ENCODE data around the gene LRRTM1. TPM values are rescaled to one million over a fixed set of nuclear protein-coding genes. Genes with fewer than 3 reads are reported as not detected.

LRRTM1 gene
- total and polyA plus RNA-seq, 2 of the 8 experiments (the other 6 are each of a cell fraction or from before 2014, with no cell fraction given), result 1.4 to 2.3 TPM

- no peaks in the 10 kb centered on the region for H4K20me1 ChIP-seq (replicated peaks in 1 of 2; ENCODE audit: control insufficient read depth in 1 of 2, insufficient read depth in 2 of 2, low read length in 2 of 2)
- no peak overlapping the region for H2BK20ac ChIP-seq (ENCODE audit: low read length)
- H3K23me2 ChIP-seq (ENCODE audit: low read depth, low read length), result no peaks in the 10 kb centered on the region; the same call in 1 of the 2 replicates
- no peak overlapping the region for H4K5ac ChIP-seq (ENCODE audit: insufficient read length, low read depth, low read length)
- no peaks in the 10 kb centered on the region for H3K27me3 ChIP-seq (replicated peaks in 1 of 4; ENCODE audit: control insufficient read depth in 3 of 4, extremely low read depth in 1 of 4, insufficient read depth in 3 of 4, low read length in 3 of 4)
- H2AFZ ChIP-seq (ENCODE audit: low read length), result no peak overlapping the region
- H2BK12ac ChIP-seq (ENCODE audit: low read depth, low read length), result no peak overlapping the region
- no peak overlapping the region for H3K27ac ChIP-seq (ENCODE audit: low read depth, low read length)
- POLR2A ChIA-PET (ENCODE audit: partially characterized antibody), result no interaction called here
- 93% methylated on average over 6 of the region's 6 CpGs; no CpG with 5 or more reads in 1 of the 2 experiments for WGBS, 2 experiments (ENCODE audit: extremely low coverage in 1 of 2, insufficient coverage in 1 of 2, insufficient read length in 1 of 2, insufficient replicate concordance in 2 of 2, low coverage in 1 of 2, low lambda C conversion rate in 2 of 2, missing lambda C conversion rate in 1 of 2)
- H2BK5ac ChIP-seq (ENCODE audit: low read depth, low read length), result no peak overlapping the region
- H3K4ac ChIP-seq (replicated peaks; ENCODE audit: insufficient read length, low read depth, low read length), result no peak overlapping the region
- no peak overlapping the region for H3K23ac ChIP-seq (ENCODE audit: insufficient read length)
- no peaks in the 10 kb centered on the region for H3K79me2 ChIP-seq (ENCODE audit: control insufficient read depth in 1 of 2, insufficient read depth in 2 of 2, low read length in 2 of 2)
- DNase-seq (ENCODE audit: low read depth in 1 of 2, low spot score in 2 of 2), result no peak
- no peak overlapping the region for H2BK15ac ChIP-seq (ENCODE audit: low read length)
- no peak overlapping the region for H4K91ac ChIP-seq (replicated peaks; ENCODE audit: insufficient read length, low read length)
- FAIRE-seq, result no peak
- CTCF ChIA-PET (ENCODE audit: partially characterized antibody), result interaction anchor here (1.1 to 2.4 kb wide), 2 partner anchors 9 to 10 kb away, joined by 3 to 6 read pairs; no protein-coding TSS in a partner anchor
- H3K36me3 ChIP-seq (ENCODE audit: control insufficient read depth in 2 of 4, insufficient read depth in 4 of 4, low read length in 3 of 4), result no peaks in the 10 kb centered on the region
- no peak for TF ChIP-seq TBP (IDR thresholded peaks at IDR 0.05; ENCODE audit: low read depth, low read length)
- TF ChIP-seq SRF (IDR thresholded peaks at IDR 0.05; ENCODE audit: low read depth, low read length), result no peak
- no peak for TF ChIP-seq CTCF (IDR thresholded peaks at IDR 0.05; ENCODE audit: control extremely low read depth in 1 of 3, insufficient read depth in 1 of 3, low read depth in 1 of 3, low read length in 3 of 3)
- no peak for TF ChIP-seq SP2 (IDR thresholded peaks at IDR 0.05; ENCODE audit: low read length)
- no peak overlapping the region for H3K4me2 ChIP-seq (ENCODE audit: insufficient read depth in 1 of 2, low read depth in 2 of 2, low read length in 2 of 2)
- H3K9ac ChIP-seq (replicated peaks in 1 of 4; ENCODE audit: extremely low read depth in 1 of 4, low read depth in 3 of 4, low read length in 3 of 4), result no peak overlapping the region
- H3K14ac ChIP-seq (ENCODE audit: insufficient read length), result no peak overlapping the region
- no peak overlapping the region for H2AK5ac ChIP-seq (ENCODE audit: low read depth, low read length)
- H2BK120ac ChIP-seq (replicated peaks; ENCODE audit: low read depth, low read length), result no peak overlapping the region
- H3K4me3 ChIP-seq (ENCODE audit: extremely low read depth in 1 of 4, insufficient read depth in 2 of 4, low read depth in 3 of 4, low read length in 4 of 4), result no peak overlapping the region
- no peaks in the 10 kb centered on the region for H3K79me1 ChIP-seq (ENCODE audit: low read depth, low read length)
- no peaks in the 10 kb centered on the region; a peak in 1 of 4 replicates for H3K9me3 ChIP-seq (ENCODE audit: insufficient read depth in 2 of 2, low read depth in 1 of 2, low read length in 1 of 2)
- H3K18ac ChIP-seq (ENCODE audit: extremely low read depth, low read length), result no peak overlapping the region
- H4K8ac ChIP-seq (ENCODE audit: extremely low read depth, insufficient read depth, low read length), result no peak overlapping the region
- no peaks in the 10 kb centered on the region for H3K4me1 ChIP-seq (replicated peaks in 1 of 4; ENCODE audit: control insufficient read depth in 3 of 4, insufficient read depth in 4 of 4, low read length in 3 of 4)
- no peak overlapping the region for H3K56ac ChIP-seq (replicated peaks; ENCODE audit: insufficient read length, low read depth, low read length)
Measured at GRCh38 chr2:80266231-80266630, 38.3 kb downstream of the LRRTM1 start.
